Measurements from ENCODE around the gene DHFR.
A peak's percentile ranks its signal among the peaks of the same experiment; 100 is the strongest.

Gene DHFR

GRCh38 chr5:80655231-80655774 is 520 bp upstream of the DHFR start:
- no peak for DNase-seq (ENCODE audit: low read depth in 2 of 2)

- peak; percentile 2 to 14 for DNase-seq (ENCODE audit: low read depth in 2 of 2)
Observed at GRCh38 chr5:80654054-80654390, 761 bp downstream of the DHFR start.

DNA sequence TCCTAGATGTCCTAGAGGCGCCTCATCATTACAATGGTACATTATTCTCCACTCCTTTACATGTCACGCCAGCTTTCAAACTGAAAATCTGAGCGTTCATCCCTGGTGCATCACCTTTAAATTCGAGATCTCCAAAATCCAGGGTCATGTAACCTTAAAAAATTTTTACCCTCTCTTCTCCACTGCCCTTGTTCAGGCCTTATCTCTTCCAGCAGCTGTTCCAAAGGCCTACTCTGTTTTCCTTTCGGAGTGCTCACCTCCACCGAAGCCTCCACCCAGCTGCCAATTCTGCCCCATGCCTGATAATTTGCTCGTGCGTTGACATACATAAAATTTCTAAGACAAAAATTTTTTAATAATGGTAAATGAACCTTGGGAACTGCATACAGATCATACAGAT is 1.3 kb downstream of the DHFR start:
- DNase-seq (ENCODE audit: low read depth in 2 of 2), result no peak

- no peak for DNase-seq (ENCODE audit: low read depth in 2 of 2)
Observed at GRCh38 chr5:80646926-80647325, 7.9 kb downstream of the DHFR start.

DNA sequence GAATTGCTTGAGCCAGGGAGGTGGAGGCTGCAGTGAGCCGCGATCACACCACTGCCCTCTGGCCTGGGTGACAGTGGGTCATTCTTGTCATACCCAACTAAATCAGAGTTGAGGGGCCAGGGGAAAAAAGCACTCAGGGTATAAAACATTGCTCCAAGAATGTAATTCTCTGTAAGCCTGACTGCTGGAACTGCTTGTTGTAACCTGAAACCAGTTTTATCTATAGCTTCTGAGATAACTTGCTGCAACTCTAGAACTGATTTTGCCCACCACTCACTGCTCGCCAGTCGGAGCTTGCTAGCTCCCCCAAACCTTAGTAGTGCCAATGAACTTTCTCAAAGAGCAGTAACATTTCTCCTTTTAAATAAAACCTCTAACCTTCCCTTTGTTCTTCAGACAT is 9.9 kb downstream of the DHFR start:
- DNase-seq (ENCODE audit: low read depth in 2 of 2), result no peak

- no peak for DNase-seq (ENCODE audit: low read depth in 2 of 2)
Observed at GRCh38 chr5:80641353-80641752, 13.4 kb downstream of the DHFR start.

- DNase-seq (ENCODE audit: low read depth in 2 of 2), result no peak
Observed at GRCh38 chr5:80634193-80634592, 20.6 kb downstream of the DHFR start.

DNA sequence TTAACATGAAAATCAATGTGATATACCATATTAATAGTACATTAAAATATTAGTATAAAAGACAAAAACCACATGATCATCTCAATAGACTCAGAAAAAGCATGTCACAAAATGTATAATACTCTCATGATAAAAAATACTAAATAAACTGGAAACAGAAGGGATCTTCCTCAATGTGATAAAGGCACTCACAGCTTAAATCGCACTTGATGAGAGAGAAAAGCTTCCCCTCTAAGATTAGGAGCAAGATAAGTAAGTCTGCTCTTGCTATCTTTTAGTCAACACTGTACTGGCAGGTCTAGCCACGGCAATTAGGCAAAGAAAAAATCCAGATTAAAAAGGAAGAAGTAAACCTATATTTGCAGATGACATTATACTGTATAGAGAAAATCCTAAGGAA is 22.1 kb downstream of the DHFR start:
- DNase-seq (ENCODE audit: low read depth in 2 of 2), result no peak

GRCh38 chr5:80631278-80632259 is 23.2 kb downstream of the DHFR start:
- no peak for DNase-seq (ENCODE audit: low read depth in 2 of 2)

DNA sequence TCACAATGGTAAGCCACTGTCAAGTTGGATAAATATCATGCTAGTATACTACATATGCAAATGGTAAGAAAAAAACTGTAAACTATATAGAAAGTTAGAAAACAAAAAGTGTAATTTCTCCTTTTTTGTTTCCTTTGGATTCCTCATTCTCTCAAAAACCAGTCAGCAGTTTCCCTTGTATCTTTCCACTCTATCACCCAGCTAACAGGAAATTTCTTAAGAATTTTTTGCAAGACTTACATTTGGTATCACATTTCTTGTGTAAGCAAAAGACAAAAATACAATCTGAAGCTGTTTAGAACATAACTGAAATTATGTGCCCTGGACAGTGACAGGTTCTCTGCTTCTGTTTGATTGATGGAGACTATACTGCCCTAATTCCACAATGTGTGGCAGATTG is 25.5 kb downstream of the DHFR start:
- no peak for DNase-seq (ENCODE audit: low read depth in 2 of 2)

DNA sequence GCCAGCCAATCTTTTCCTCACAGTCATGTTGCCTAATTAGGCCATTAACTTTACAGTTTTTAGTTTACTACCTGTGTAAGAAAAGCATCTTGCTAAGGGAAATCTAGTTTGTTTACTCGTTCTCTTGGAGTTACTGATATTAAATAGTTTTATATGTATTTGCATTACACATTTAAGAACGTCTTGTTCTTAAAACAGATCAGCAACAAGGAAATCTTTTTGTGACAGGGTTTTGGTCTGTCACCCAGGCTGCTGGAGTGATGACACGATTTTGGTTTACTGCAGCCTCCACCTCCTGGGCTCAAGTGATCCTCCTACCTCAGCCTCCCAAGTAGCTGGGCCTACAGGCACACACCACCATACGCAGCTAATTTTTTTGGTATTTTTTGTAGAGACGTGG is 29.6 kb downstream of the DHFR start:
- DNase-seq (ENCODE audit: low read depth in 2 of 2), result no peak

DNA sequence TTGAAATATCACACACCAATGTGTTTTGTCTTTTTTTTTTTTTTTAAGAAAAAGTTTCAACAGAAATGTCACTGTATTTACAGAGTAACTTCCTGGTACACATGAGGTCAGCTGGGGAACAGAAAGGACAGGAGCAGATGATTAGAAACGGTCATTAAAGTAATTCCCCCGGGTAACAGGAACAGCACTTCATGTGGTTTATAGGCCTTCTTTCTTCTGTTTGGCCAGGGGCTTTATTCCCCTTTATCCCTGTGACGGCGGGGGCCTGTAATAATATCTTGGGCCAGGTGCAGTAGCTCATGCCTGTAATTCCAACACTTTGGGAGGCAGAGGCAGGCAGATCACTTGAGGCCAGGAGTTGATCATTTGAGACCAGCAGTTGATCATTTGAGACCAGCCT is 30.8 kb downstream of the DHFR start:
- no peak for DNase-seq (ENCODE audit: low read depth in 2 of 2)

DNA sequence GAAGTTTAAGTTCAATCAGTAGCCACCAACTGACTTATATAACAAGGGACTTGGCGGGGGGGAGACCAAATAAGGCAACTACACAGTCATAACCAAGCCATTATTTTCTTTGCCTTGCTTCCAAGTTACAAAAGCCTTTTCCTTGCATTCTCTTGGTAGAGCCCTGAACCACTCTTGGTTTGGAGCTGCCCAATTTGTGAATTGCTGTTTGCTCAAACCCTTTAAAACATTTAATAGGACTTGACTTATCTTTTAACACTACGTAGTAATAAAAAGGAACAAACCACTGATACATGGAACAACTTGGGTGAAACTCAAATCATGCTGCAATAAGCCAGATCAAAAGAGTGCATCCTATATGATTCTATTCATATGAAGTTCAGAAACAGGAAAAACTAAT is 32.0 kb downstream of the DHFR start:
- no peak for DNase-seq (ENCODE audit: low read depth in 2 of 2)

DNA sequence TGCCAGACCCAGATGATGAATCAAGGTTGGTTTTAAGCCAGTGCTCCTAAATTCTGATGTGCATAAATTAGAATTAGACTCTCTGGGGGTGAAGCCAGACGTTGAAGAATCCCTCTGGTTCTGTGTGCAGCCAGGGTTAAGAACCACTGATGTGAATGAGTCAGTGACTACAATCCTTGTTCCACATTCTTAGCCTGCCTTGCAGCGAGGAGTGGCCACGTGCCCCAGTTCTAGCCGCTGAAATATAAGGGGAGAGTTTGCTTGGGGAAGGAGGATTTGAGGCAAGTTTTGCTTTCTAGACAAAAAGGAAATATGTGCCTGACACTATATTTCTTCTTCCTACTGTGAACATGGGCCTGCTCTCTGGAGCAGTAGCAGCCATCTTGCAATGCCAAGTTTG is 34.6 kb downstream of the DHFR start:
- no peak for DNase-seq (ENCODE audit: low read depth in 2 of 2)

DNA sequence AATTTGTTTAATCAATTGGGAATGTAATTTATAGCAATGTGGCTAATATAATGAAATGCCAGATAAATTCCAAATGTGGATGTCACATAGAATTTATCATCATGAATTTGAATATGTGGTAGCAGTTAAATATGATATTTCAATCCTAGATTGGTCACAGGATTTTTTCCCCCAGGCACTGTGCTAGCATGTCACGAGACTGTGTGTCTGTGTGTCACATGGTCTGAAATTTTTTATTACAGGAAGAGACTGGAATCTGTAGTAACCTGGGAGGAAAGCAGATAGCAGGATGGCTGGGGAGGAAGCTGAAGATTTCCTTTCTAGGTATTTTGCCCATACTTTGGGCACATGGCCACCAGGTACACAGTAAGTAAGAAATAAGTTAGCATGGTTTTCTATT is 35.7 kb downstream of the DHFR start:
- no peak for DNase-seq (ENCODE audit: low read depth in 2 of 2)

- no peak for DNase-seq (ENCODE audit: low read depth in 2 of 2)
Observed at GRCh38 chr5:80618438-80618837, 36.3 kb downstream of the DHFR start.

DNA sequence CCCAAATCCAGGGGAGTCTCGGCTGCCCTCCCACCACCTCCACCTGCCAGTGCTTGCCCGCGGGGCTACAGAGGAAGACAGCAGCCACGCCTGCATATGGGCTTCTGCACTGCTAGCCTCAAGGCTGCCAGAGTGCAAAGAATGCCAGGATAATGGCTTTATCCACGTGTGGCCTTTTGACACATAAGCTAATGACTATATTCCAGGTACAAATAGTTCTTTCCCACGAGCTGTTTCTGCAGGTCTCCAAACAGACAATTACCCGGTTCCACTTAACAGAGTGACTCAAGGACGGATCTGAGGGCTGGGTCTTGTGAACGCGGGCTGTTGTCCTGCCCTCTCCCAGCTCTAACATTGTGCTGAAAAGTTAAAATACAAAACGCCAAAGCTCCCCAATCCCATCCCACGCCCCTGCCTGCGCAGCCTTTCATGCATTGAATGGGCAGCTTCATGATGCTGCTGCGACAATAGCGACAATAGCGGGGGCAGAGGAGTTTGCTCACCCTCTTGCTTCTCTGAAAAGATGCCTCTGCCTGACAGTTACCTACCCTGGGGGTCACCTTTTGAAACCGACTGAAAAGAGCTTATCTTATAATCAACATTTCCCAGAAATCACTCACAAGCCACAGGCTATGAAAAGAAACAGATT is 39.4 kb downstream of the DHFR start:
- no peak for DNase-seq (ENCODE audit: low read depth in 2 of 2)

DNA sequence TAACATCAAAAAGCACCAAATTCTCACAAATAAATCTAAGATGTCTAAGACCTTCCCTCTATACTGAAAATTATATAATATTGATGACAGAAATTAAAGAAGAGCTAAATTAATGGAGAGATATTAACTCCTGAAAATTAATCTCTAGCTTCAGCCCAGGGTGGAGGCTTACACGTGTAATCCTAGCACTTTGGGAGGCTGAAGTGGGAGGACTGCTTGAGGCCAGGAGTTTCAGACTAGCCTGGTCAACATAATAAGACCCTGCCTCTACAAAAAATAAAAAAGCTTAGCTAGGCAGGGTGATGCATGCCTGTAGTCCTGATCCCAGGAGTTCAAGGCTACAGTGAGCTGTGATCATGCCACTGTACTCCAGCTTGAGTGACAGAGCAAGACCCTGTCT is 45.1 kb downstream of the DHFR start:
- no peak for DNase-seq (ENCODE audit: low read depth in 2 of 2)

- DNase-seq (ENCODE audit: low read depth in 2 of 2), result no peak
Observed at GRCh38 chr5:80608731-80609130, 46.1 kb downstream of the DHFR start.

DNA sequence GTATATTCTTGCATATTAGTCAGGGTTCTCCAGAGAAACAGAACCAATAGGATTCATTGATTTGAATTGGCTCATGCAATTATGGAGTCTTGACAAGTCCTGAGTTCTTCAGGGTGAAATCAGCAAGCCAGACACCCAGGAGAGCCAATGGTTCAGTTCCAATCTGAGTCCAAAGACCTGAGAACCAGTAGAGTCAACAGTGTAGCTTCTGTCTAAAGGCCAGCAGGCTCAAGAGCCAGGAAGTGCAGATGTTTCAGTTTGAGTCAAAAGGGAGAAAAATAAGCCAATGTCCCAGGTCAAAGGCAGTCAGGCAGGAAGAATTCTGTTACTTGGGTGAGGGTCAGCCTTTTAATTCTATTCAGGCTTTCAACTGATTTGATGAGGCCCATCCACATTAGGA is 47.0 kb downstream of the DHFR start:
- no peak for DNase-seq (ENCODE audit: low read depth in 2 of 2)

DNA sequence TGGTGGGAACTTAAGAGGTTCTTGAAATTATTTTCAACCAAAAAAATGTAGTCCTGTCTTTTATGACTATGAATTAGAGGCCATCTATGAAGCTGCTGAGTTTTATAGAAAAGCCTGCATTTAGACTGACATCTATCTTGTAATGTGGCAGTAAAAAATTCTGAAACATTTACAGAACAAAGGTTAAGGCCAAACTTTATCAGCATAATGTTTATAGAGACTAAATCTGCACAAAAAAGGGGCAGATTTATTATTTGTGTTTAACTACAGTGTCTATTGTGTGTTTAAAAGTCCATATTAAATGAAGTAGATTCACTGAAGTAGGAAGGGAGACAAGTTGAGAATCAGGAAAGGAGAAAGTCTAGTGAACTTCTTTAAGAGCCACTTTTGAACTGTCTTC is 47.4 kb downstream of the DHFR start:
- no peak for DNase-seq (ENCODE audit: low read depth in 2 of 2)

- DNase-seq (ENCODE audit: low read depth in 2 of 2), result no peak
Observed at GRCh38 chr5:80600943-80601693, 53.7 kb downstream of the DHFR start.

All from activated CD4-positive, alpha-beta T cell treated with anti-CD3 and anti-CD28 coated beads for 24 hours (primary cell).